Adipose tissue (tissue), 3 donors: ENCODE measurements around the gene IGSF21. TPM values are rescaled to one million over a fixed set of nuclear protein-coding genes. Genes with fewer than 3 reads are reported as not detected.
"Not testable (repeated sequence)": the region's sequence is repeated elsewhere in the genome, so short reads cannot be mapped to it uniquely, and the experiment has no call there.

ENCODE experiments used
- H3K27ac ChIP-seq: one replicate; pipeline ENCODE4 v1.5.1; 2013; ENCODE audit warnings: low read depth, low read length
- WGBS, 3 donors: extraction: QIAGEN DNeasy Blood & Tissue Kit; methylation state at CpG; one replicate each; pipeline ENCODE4 v1.1.7; 2013; 5-methylcytosine and 5-hydroxymethylcytosine counted together
- polyA plus RNA-seq, 3 donors: library from polyadenylated mRNA; stranded (reverse); fragments of 200-250 nt; gene quantifications; one replicate each; pipeline ENCODE4 v1.2.3, GENCODE V29; 2013
- donor health status: healthy with polysubstance abuse.
- donor health status: Bipolar disorder and iron deficiency.
- donor health status: healthy.

Gene IGSF21
- polyA plus RNA-seq, 3 donors = 0.46 to 0.90 (median 0.48) TPM

DNA sequence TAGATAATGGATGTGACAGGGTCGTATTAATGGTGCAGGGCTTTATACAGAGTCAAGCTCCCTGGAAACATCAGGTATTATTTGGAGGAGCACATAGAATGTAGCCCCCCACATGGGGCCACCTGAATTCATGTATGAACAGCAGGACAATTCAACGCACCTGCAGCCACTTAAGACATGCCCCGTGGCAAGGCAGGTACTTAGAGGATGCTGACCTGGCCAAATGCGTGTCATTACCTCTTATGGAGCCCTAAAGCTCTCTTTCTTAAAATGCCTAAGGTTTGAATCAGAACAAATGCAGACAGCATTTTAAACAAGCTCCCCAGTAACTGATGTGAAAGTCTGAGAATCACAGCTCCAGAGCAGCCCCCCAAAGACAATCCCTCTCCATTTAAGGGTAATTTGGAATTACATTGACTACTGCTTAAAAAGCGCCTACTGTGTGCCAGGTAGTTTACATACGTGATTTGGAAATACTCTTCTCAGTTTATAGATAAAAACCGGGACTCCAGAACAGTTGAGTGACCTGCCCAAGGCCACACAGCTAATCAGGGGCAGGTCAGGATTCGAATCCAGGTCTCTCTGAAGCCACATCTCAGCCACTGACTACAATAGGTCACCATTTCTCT lies 302.1 kb downstream of the IGSF21 start:
- WGBS, 3 donors = 71 to 78% (median 77%) methylated on average over 8 of the region's 8 CpGs
- H3K27ac ChIP-seq = no peak overlapping the region

DNA sequence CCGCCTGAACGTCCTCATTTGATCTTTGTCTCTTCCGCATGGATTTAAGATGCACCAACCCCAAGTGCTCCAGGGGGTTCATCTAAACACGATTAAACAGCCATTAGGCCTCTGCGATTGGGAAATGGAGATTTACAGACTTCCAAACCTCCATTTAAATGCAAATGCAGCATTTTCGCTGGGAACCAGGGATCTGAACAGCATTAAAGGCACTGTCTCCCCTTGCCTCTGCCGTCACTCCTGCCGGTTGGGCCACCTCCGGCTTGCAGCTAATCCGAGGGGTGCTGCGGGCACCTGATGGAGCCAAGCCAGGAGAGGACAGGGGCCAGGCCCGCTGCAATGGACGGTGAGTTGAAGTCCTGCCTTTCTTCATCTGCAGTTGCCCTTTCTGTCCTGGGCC lies 302.8 kb downstream of the IGSF21 start:
- WGBS, 3 donors = 55 to 73% (median 59%) methylated on average over 13 of the region's 13 CpGs
- H3K27ac ChIP-seq = no peak overlapping the region

DNA sequence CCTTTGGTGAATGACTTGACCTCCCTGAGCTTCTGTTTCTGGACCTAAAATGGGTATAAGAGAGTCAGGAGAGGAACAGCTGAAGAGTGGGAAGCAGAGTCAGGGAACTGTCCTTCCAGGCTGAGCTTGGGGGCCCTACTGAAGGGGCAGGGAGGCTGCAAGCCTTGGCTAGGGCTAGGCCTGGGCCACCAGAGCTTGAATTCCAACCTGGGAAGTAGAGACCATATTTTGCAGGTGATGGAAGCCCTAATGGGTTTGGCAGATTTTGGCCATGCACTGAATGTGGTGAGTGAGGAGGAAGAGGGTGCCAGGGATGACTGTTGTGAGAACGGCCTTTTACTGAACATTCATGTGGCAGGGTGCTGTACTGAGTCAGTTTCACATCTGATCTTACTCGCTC lies 303.7 kb downstream of the IGSF21 start:
- WGBS, 3 donors = 85 to 92% (median 91%) methylated on average over 2 of the region's 2 CpGs

DNA sequence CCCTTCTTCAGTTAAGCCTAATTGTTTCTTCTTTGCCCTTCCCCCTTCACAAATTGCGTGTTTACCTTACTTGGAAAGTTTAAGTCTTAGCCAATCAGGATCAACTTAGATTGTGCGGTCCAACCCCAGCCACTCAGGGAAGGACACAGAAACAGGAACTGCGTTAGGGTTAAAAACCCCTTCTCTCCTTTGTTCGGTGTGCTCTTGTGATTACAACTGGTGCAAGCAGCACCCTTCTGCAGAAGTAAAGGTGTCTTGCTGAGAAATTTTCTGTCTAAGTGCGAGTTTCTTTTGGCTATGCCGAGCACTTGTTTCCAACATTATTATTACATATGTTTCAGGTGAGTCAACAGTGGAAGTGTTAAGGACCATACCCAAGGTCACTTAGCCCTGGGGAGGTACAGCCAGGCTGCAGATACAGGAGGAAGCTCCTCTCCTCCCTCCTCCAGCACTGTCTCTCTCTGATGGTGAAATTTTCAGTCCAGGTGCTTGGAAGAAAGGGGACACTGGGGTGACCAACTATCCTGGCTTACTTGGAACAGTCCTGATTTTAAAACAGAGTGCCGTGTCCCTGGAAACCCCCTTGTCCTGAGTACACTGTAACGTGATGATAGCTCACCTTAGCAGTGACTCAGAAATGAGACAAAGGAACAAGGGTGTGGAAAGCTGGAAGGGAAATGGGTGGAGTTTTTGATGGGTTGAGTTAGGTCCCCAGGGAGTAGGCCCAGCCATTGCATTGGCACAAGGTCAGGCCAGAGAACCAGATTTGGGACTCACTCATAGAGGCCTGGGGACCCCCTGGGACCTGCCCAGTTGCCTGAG lies 304.4 kb downstream of the IGSF21 start:
- WGBS, 3 donors = 82 to 92% (median 83%) methylated on average over 8 of the region's 8 CpGs
- H3K27ac ChIP-seq = no peak overlapping the region

More for the DNA sequence above, 303.7 kb downstream of the IGSF21 start:
- H3K27ac ChIP-seq = no peak overlapping the region

DNA sequence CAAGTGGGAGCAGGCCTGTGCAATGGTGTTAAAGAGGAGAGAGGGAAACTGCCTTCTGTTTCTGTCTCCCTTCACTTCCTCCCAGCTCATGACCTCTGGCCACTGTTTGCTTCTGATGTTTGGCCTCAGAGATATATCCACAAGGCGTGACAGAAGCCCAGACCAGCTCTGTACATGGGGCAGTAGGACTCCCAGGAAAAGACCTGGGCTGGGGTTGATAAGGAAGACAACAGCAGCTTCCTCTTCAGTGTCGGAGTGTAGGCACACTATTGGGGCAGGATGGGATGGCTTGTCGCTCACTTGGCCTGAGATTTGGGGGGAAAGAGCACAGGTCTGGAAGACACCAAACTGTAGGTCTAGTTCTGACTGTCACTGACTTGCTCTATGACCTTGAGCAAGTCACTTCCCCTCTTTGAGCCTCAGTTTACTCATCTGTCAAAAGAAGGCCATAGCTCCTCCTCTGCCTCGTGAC lies 305.3 kb downstream of the IGSF21 start:
- WGBS, 3 donors = 55 to 83% (median 77%) methylated on average over 4 of the region's 4 CpGs
- no peak overlapping the region for H3K27ac ChIP-seq

DNA sequence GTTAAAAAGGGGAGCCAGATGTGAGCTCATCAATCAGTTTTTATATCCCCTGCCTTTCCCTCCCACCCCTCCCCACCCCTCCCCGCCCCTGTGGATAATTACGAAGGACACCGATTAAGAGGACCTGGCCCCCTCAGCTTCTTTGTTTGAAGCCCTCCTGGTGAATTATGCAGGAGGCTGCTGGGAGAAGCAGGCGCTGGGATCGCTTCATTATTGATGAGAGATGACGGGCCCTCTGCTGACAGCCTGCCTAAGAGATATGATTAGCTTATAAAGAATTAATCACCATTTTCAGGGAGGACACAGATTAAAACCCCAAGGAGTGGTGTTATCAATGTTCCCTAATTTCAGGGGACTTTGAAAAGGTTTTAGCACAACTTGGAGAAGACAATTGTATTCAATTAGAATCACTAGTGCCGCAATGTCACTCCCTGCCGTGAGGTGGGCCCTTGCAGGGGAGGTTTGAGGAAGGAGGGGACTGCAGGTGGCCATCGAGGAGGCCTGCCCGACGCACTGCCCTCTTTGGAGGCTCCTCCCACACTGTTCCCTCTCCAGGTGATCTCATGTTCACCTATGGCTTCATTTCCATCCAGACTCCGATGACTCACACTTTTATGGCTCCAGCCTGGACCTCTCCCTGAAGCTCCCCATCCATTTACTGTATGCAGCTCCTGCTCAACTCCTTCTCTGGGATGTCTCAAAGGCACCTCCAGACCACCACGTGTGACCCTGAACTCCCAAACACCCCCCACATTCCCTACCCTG lies 306.1 kb downstream of the IGSF21 start:
- WGBS, 3 donors = 67 to 68% (median 67%) methylated on average over 13 of the region's 13 CpGs
- no peak overlapping the region for H3K27ac ChIP-seq

DNA sequence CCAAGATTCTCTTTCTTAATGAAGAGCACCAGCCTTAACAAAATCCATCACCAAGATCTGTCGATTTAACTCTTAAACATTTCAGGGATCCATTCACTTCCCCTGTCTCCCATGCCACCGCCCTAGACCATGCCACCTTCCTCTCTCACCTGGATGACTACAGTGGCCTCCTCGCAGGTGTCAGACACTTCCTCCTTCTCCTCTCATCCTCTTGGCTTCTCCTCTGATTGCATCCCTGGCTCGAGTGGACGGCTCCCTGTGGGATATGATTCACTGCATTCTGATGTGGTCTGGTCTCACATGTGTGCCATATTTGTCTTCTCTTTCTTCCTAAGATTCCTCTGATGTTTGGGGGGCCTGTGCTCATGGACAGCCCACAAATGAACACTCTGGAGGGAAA lies 306.7 kb downstream of the IGSF21 start:
- no peak overlapping the region for H3K27ac ChIP-seq
- WGBS, 3 donors = 72 to 79% (median 76%) methylated on average over 5 of the region's 5 CpGs

DNA sequence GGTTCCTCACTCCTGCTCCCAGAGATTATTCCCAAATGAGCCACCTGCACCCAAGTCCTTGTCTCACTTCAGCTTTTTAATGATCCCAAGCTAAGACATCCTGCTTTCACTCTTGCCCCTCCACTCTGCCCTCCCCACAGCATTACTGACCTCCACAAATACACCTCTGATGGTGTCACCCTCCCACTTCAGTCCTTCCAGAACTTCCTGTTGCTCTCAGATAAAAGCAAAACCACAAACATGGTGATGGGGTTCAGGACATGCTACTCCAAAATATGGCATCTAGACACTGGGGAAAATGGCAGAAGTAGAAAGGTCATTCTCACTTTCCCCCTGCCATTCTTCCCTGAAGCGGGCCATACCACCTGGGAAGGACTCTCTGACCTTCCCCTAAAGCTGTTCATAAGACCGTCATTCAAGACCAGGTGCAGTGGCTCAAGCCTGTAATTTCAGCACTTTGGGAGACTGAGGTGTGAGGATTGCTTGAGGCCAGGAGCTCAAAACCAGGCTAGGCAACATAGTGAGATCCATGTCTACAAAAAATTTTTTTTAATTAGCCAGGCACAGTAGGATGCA lies 307.4 kb downstream of the IGSF21 start:
- H3K27ac ChIP-seq = no peak overlapping the region
- WGBS, 3 donors = 77 to 89% (median 88%) methylated on average over 2 of the region's 2 CpGs

DNA sequence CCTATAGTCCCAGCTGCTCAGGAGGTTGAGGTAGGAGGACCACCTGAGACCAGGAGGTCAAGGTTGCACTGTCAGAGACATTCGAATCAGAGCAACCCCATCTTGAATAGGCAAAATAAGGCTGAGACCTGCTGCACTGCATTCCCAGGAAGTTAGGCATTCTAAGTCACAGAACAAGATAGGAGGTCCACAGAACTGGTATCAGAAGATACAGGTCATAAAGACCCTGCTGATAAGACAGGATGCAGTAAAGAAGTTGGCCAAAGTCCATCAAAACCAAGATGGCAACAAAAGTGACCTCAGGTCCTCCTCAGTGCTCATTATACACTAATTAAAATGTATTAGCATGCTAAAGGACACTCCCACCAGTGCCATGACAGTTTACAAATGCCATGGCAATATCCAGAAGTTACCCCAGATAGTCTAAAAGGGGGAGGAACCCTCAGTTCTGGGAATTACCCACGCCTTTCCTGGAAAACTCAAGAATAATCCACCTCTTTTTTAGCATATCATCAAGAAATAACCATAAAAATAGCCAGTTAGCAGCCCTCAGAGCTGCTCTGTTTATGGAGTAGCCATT lies 307.9 kb downstream of the IGSF21 start:
- H3K27ac ChIP-seq = no peak overlapping the region
- 64 to 79% (median 78%) methylated on average over 2 of the region's 2 CpGs for WGBS, 3 donors

DNA sequence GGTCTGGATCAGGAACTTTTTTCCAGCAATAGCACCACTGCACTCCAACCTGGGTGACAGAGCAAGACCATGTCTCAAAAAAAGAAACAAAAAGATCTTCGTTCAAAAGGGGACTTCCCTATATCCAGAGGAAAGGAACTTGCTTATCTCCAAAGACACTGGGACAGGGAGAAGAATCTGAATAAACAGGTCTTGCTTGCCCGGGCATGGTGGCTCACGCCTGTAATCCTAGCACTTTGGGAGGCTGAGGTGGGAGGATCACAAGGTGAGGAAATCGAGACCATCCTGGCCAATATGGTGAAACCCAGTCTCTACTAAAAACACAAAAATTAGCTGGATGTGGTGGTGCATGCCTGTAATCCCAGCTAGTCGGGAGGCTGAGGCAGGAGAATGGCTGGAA lies 308.5 kb downstream of the IGSF21 start:
- WGBS, 3 donors = 82 to 88% (median 83%) methylated on average over 5 of the region's 5 CpGs
- H3K27ac ChIP-seq = not testable (repeated sequence)

DNA sequence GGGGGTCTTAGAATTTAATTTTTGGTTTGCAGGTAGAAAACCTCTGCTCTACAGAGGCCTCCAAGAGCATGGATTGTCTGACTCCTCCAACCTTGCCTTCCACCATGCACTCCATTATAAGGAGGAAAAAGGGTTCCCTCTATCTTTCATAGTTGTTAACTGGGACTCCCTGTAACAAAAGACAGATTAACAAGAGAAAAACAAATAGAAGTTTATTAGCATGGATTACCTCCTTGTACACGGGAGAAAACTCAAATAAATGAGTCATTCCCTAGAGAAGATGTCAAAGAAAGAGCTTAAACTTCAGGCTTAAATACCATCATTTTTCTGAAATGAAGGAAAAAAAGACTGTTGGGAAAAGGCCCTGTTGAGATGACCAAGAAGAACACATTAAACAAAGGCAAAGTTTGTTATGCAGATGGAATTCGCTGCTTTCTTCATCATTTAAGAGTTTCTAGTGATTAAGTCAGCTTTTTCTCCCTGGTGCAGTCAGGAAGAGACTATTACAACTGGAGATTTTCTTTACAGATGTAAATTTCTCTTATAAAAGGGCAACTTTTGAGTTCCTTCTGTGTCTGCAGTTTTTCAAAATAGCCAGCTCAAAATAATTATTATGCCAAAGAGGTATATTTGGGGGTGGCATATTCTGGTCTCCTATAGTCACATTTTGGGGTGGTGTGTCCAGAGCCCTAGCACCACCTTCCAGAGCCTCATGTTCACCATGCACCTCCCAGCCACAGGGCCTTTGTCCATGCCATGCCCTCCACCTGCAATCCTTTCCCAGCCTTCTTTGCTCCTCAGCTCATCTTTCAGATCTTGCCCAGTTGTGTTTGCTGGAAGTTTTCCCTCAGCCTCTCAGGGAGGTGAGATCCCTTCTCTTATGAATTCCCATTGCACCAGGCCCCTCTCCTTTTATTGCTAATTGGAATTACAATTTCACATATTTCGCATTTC lies 310.0 kb downstream of the IGSF21 start:
- 64% methylated on average over 3 of the region's 3 CpGs for WGBS, 3 donors
- H3K27ac ChIP-seq = no peak overlapping the region

DNA sequence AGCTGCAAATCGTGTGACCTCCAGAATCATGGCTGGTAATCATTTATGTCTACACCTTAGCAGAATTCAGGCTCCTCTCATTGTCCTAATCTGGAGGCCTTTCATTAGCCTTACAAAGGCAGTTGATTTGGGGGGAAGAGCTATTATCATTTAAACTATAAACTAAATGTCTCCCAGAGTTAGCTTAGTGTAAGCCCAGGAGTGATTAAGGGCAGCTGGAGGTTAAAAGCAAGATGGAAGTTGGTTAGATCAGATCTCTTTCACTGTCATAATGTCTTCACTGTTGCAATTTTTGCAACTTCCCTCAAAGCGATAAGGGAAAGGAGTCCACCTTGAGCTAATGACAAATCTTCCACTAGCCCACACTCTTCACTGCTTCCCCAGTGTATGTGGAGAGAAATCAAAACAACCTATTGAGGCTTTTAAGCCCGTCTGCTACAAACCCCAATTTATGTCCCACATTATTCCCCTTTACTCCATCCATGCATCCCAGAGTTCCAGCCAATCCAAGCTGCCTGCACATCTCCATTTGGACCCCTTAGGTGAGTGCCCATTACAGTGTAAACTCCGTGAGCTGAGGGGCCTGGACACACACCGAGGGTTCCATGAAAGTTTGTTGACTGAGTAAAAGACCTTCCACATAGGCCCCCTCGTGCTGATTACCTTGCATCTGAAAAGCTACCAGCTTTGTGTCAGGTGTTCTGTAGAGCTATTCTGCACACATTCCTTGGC lies 311.7 kb downstream of the IGSF21 start:
- 64 to 69% (median 67%) methylated on average over 6 of the region's 6 CpGs for WGBS, 3 donors
- H3K27ac ChIP-seq = no peak overlapping the region

DNA sequence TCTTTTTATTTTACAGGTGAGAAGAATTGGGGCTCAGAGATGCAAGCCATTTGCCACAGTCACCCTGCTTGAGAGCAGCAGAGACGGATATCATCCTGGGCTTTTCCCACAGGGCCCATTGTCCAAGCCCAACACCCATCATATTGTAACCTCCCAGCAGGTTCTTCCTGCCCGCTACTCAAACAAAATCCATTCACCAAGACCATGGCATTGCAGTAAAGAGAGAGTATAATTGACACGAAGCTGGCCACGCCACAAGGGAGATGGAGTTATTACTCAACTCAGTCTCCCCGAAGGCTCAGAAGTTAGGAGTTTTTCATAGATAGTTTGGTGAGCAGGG lies 312.2 kb downstream of the IGSF21 start:
- WGBS, 3 donors = 77 to 89% (median 79%) methylated on average over 5 of the region's 5 CpGs
- H3K27ac ChIP-seq = no peak overlapping the region

DNA sequence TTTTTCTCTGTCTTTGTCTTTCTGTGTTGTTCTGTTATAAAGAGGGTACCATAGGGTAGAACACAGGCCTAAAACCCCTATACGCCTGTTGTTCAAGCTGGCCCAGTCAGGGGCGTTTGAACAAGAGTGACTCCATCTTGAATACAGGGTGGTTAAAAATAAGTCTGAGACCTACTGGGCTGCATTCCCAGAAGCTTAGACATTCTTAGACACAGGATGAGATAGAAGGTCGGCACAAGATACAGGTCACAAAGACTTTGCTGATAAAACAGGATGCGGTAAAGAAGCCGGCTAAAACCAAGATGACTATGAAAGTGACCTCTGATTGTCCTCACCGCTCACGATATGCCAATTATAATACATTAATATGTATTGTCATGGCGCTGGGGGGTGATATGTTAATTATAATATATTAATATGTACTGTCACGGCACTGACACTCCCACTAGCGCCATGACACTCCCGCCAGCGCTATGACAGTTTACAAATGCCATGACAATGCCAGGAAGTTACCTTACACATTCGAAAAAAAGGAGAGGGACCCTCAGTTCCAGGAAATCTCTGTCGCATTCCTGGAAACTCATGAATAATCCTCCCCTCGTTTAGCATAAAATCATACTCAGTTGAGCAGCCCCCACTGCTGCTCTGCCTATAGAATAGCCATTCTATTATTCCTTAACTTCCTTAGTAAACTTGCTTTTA lies 314.6 kb downstream of the IGSF21 start:
- 67 to 73% (median 69%) methylated on average over 15 of the region's 15 CpGs for WGBS, 3 donors
- no peak overlapping the region for H3K27ac ChIP-seq

DNA sequence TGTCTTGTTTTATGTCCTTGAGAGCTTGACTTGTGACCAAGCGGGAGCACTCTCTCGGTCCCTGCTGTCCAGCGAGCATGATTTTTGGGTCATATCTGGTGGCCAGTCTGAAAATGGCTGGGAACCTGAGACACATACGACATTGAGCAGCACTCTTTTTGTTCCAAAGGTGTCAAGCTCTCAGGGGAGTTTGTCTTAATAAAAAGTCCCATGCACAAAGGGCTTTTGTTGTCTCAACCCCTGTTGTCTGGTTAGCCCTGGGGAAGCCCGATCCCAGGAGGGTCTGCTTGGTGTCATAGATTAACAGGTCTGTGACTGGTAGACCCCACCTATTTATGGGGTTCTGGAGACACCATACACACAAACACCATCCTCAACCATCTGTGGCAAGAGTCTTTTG lies 315.4 kb downstream of the IGSF21 start:
- WGBS, 3 donors = 78 to 86% (median 84%) methylated on average over 5 of the region's 5 CpGs
- no peak overlapping the region for H3K27ac ChIP-seq

DNA sequence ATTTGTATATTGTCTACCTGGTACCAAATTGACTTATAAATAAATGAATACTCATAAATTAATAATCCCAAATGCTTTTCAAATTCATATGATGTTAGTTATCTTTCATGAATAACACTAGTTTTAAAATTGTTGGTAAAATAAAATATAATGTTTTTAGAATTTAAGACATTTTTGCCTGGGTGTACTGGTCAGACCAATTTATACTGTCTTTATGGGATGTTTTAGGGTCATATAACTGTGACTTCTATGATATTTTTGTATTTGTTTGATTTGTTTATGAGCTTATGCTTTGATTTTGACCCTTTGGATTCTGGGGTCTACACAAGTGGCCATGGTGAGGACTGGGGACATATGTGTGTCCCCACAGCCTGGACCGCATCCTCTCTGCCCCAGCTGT lies 319.0 kb downstream of the IGSF21 start:
- 89 to 93% (median 92%) methylated on average over 1 of the region's 1 CpG for WGBS, 3 donors
- H3K27ac ChIP-seq = no peak overlapping the region
